Neural cell (in vitro differentiated cells): ENCODE data around the gene MACIR. TPM values are rescaled to one million over a fixed set of nuclear protein-coding genes. Genes with fewer than 3 reads are reported as not detected.
A peak's percentile ranks its signal among the peaks of the same experiment; 100 is the strongest.

Experiments
- H2AFZ ChIP-seq: fragments of 200-600, 300-800 bp; sonication (generic), shearing (Covaris generic); 2 replicates; pipeline ENCODE4 v1.6.0; 2014; ENCODE audit warnings: low read depth, mild to moderate bottlenecking, antibody characterized with exemption, low read length, moderate library complexity
- H3F3A ChIP-seq: fragments of 200-600 bp; shearing (Covaris generic); 2 replicates; pipeline ENCODE4 v1.6.1; 2016; ENCODE audit warnings: mild to moderate bottlenecking, moderate library complexity, mixed read lengths, antibody characterized with exemption, low read length; ENCODE audit not compliant: insufficient read depth, poor library complexity, severe bottlenecking
- H3K27ac ChIP-seq: fragments of 200-600, 300-800 bp; sonication (generic), shearing (Covaris generic); 2 replicates; pipeline ENCODE4 v1.5.1; 2014; ENCODE audit warnings: mild to moderate bottlenecking, low read length, moderate library complexity
- H3K27me3 ChIP-seq: fragments of 300-800, 200-600 bp; sonication (generic), shearing (Covaris generic); 2 replicates; pipeline ENCODE4 v1.6.0; 2014; ENCODE audit warnings: mild to moderate bottlenecking, low read depth, low read length, moderate library complexity; ENCODE audit not compliant: insufficient read depth
- H3K36me3 ChIP-seq: fragments of 300-800, 200-600 bp; sonication (generic), shearing (Covaris generic); 2 replicates; pipeline ENCODE4 v1.5.1; 2014; ENCODE audit warnings: mild to moderate bottlenecking, antibody characterized with exemption, low read length, moderate library complexity; ENCODE audit not compliant: insufficient read depth
- H3K4me2 ChIP-seq: fragments of 300-800, 200-600 bp; sonication (generic), shearing (Covaris generic); 2 replicates; pipeline ENCODE4 v1.6.0; 2014; ENCODE audit warnings: mild to moderate bottlenecking, low read length
- H3K4me3 ChIP-seq: fragments of 300-800, 200-600 bp; sonication (generic), shearing (Covaris generic); 2 replicates; pipeline ENCODE4 v1.5.1; 2014; ENCODE audit warnings: mild to moderate bottlenecking, low read length, moderate library complexity
- H3K79me2 ChIP-seq: fragments of 200-600 bp; shearing (Covaris generic); replicated peaks from 2 replicates; pipeline ENCODE4 v1.6.0; 2014; ENCODE audit warnings: mild to moderate bottlenecking, low read length, moderate library complexity; ENCODE audit not compliant: insufficient read depth
- H3K9ac ChIP-seq: fragments of 300-800, 200-600 bp; sonication (generic), shearing (Covaris generic); 2 replicates; pipeline ENCODE4 v1.6.1; 2016; ENCODE audit warnings: mild to moderate bottlenecking, low read length, mixed read lengths
- H3K9me2 ChIP-seq: fragments of 200-600 bp; shearing (Covaris generic); 2 replicates; pipeline ENCODE4 v1.6.1; 2016; ENCODE audit warnings: mild to moderate bottlenecking, low read length, mixed read lengths; ENCODE audit not compliant: insufficient read depth
- H3K9me3 ChIP-seq: fragments of 200-600, 300-800 bp; sonication (generic), shearing (Covaris generic); 2 replicates; pipeline ENCODE4 v1.6.1; 2016; ENCODE audit warnings: mild to moderate bottlenecking, mixed run types, low read length, moderate library complexity, mixed read lengths
- H4K20me1 ChIP-seq: fragments of 200-600 bp; shearing (Covaris generic); 2 replicates; pipeline ENCODE4 v1.6.1; 2016; ENCODE audit warnings: mild to moderate bottlenecking, mixed run types; ENCODE audit not compliant: insufficient read depth
- EP300 ChIP-seq: fragments of 450-650 bp; conservative IDR thresholded peaks from 2 replicates; pipeline ENCODE4 v1.6.1; 2014; ENCODE audit warnings: antibody characterized with exemption, mild to moderate bottlenecking, moderate library complexity; ENCODE audit not compliant: poor library complexity, severe bottlenecking
- EZH2 ChIP-seq: fragments of 200-600, 300-800 bp; shearing (Covaris generic), sonication (generic); IDR thresholded peaks from 2 replicates; pipeline ENCODE4 v1.6.1; 2014; ENCODE audit warnings: antibody characterized with exemption, low read length, borderline replicate concordance, mild to moderate bottlenecking; ENCODE audit not compliant: insufficient read depth, poor library complexity, severe bottlenecking
- MXI1 ChIP-seq: fragments of 450-650 bp; conservative IDR thresholded peaks from 2 replicates; pipeline ENCODE4 v1.6.1; 2014; ENCODE audit warnings: antibody characterized with exemption, mild to moderate bottlenecking; ENCODE audit not compliant: poor library complexity, severe bottlenecking
- POLR2AphosphoS5 ChIP-seq: IDR thresholded peaks from 2 replicates; pipeline ENCODE4 v1.6.1; 2012
- RAD21 ChIP-seq: fragments of 450-650 bp; conservative IDR thresholded peaks from 2 replicates; pipeline ENCODE4 v1.6.1; 2014; ENCODE audit warnings: antibody characterized with exemption, mild to moderate bottlenecking, moderate library complexity
- SMC3 ChIP-seq: fragments of 450-650 bp; conservative IDR thresholded peaks from 2 replicates; pipeline ENCODE4 v1.6.1; 2014; ENCODE audit warnings: antibody characterized with exemption, mild to moderate bottlenecking, moderate library complexity; ENCODE audit not compliant: poor library complexity
- TAF1 ChIP-seq: IDR thresholded peaks from 2 replicates; pipeline ENCODE4 v1.6.1; 2012; ENCODE audit warnings: low read depth
- polyA plus RNA-seq: library from polyadenylated mRNA; depleted of rRNA; stranded (reverse); fragments of >200 nt; gene quantifications from 2 replicates; pipeline ENCODE4 v1.2.3, GENCODE V29; 2014
- TF ChIP-seq, protein P1 (sequence below): IDR thresholded peaks from 2 replicates; pipeline ENCODE4 v1.6.1; 2012; ENCODE audit warnings: borderline replicate concordance
- TF ChIP-seq, protein P2 (sequence below): fragments of 450-650 bp; IDR thresholded peaks from 2 replicates; pipeline ENCODE4 v1.5.1; 2014; ENCODE audit warnings: antibody characterized with exemption, mild to moderate bottlenecking, moderate library complexity; ENCODE audit not compliant: poor library complexity, severe bottlenecking

The MACIR gene
- polyA plus RNA-seq, 1 donor from 2014 or later, result 34.8 TPM

DNA sequence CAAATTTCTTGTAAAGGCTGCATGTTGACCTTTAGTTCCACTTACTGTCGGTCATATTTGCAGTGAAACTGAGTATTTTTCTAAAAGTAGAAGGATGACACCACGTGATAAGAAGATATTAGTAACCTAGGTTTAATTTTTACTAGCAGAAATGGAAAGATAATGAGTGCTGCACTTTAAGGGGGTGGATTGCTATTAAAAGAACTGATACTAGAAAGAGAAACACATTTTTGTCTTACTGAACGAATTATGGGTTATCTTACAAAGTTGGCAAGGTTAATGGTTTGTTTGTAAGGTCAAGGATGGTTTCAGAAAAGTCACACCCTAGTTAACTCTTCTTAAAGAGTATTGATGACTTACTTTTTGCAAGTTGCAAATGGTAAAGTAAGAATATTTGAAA is 2.4 kb downstream of the MACIR start:
- H3K9ac ChIP-seq, result no peak overlapping the region
- no peak overlapping the region for H3K27ac ChIP-seq
- H3K79me2 ChIP-seq, result peaks cover 60% of the 10 kb centered on the region

DNA sequence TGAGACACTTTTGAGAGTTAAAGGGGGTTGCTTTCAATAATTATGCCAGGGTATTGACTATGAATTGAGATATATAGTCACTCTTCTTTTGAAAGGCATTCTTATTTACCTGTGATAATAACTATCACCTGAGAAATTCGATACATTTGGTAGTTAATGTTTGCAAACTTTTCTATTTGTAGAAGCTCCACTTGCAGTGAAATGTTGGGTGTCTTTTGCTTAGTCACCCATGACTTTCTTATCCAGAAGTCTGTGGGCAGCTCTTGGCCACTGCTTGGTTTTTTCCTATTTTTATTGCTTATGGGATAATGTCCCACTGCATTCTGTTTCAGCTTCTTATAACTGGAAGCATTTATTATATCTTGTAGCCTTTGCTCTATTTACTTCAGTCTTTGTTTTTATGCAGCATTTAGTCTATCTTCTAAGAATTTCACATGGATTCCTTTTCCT is 3.9 kb downstream of the MACIR start:
- H2AFZ ChIP-seq, result no peak overlapping the region
- no peaks in the 10 kb centered on the region for H3K27me3 ChIP-seq
- H3K36me3 ChIP-seq, result no peaks in the 10 kb centered on the region
- H3K4me2 ChIP-seq, result no peak overlapping the region
- H3F3A ChIP-seq, result no peaks in the 10 kb centered on the region
- H3K79me2 ChIP-seq, result peaks cover 75% of the 10 kb centered on the region
- H3K9me3 ChIP-seq, result no peaks in the 10 kb centered on the region
- TF ChIP-seq EZH2, result no peak
- TF ChIP-seq TAF1, result no peak
- TF ChIP-seq, protein P1, sequence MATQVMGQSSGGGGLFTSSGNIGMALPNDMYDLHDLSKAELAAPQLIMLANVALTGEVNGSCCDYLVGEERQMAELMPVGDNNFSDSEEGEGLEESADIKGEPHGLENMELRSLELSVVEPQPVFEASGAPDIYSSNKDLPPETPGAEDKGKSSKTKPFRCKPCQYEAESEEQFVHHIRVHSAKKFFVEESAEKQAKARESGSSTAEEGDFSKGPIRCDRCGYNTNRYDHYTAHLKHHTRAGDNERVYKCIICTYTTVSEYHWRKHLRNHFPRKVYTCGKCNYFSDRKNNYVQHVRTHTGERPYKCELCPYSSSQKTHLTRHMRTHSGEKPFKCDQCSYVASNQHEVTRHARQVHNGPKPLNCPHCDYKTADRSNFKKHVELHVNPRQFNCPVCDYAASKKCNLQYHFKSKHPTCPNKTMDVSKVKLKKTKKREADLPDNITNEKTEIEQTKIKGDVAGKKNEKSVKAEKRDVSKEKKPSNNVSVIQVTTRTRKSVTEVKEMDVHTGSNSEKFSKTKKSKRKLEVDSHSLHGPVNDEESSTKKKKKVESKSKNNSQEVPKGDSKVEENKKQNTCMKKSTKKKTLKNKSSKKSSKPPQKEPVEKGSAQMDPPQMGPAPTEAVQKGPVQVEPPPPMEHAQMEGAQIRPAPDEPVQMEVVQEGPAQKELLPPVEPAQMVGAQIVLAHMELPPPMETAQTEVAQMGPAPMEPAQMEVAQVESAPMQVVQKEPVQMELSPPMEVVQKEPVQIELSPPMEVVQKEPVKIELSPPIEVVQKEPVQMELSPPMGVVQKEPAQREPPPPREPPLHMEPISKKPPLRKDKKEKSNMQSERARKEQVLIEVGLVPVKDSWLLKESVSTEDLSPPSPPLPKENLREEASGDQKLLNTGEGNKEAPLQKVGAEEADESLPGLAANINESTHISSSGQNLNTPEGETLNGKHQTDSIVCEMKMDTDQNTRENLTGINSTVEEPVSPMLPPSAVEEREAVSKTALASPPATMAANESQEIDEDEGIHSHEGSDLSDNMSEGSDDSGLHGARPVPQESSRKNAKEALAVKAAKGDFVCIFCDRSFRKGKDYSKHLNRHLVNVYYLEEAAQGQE, result no peak
- TF ChIP-seq EP300, result no peak
- no peak for TF ChIP-seq RAD21
- no peak for TF ChIP-seq POLR2AphosphoS5
- TF ChIP-seq, protein P2, sequence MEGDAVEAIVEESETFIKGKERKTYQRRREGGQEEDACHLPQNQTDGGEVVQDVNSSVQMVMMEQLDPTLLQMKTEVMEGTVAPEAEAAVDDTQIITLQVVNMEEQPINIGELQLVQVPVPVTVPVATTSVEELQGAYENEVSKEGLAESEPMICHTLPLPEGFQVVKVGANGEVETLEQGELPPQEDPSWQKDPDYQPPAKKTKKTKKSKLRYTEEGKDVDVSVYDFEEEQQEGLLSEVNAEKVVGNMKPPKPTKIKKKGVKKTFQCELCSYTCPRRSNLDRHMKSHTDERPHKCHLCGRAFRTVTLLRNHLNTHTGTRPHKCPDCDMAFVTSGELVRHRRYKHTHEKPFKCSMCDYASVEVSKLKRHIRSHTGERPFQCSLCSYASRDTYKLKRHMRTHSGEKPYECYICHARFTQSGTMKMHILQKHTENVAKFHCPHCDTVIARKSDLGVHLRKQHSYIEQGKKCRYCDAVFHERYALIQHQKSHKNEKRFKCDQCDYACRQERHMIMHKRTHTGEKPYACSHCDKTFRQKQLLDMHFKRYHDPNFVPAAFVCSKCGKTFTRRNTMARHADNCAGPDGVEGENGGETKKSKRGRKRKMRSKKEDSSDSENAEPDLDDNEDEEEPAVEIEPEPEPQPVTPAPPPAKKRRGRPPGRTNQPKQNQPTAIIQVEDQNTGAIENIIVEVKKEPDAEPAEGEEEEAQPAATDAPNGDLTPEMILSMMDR, result no peak
- TF ChIP-seq MXI1, result no peak
- TF ChIP-seq SMC3, result no peak
- H3K27ac ChIP-seq, result no peak overlapping the region
- H3K4me3 ChIP-seq, result no peak overlapping the region
- no peaks in the 10 kb centered on the region for H3K9me2 ChIP-seq
- no peak overlapping the region for H3K9ac ChIP-seq
- no peaks in the 10 kb centered on the region for H4K20me1 ChIP-seq

More for the DNA sequence above, 2.4 kb downstream of the MACIR start:
- no peaks in the 10 kb centered on the region for H3K27me3 ChIP-seq
- no peaks in the 10 kb centered on the region for H3K9me2 ChIP-seq
- H3K4me2 ChIP-seq, result peak overlapping the region; percentile 85
- TF ChIP-seq SMC3 (no peak), EZH2 (no peak), MXI1 (no peak)
- TF ChIP-seq, protein P1, result no peak
- peak overlapping the region; percentile 91 for H3K4me3 ChIP-seq
- H3K9me3 ChIP-seq, result no peaks in the 10 kb centered on the region
- H3K36me3 ChIP-seq, result no peaks in the 10 kb centered on the region
- no peaks in the 10 kb centered on the region for H4K20me1 ChIP-seq
- H2AFZ ChIP-seq, result no peak overlapping the region
- no peaks in the 10 kb centered on the region for H3F3A ChIP-seq
